Right lobe of liver (tissue), 4 donors: ENCODE results near the gene PDE4DIP.
"Not testable (repeated sequence)": the region's sequence is repeated elsewhere in the genome, so short reads cannot be mapped to it uniquely, and the experiment has no call there.

Source experiments
- CTCF ChIP-seq, 4 donors: fragments of 200-600 bp in 3 of 4; fragments of 450-650 bp in 1 of 4; IDR thresholded peaks; one replicate each; pipeline versions ENCODE4 v1.5.1 to v1.8.0; 2016 to 2022; ENCODE audit warnings: antibody characterized with exemption in 4 of 4, mild to moderate bottlenecking in 2 of 4
- POLR2A ChIP-seq: fragments of 450-650 bp; IDR thresholded peaks from one replicate; pipeline ENCODE4 v1.6.1; 2017; ENCODE audit warnings: antibody characterized with exemption, mild to moderate bottlenecking
- donor health status: DM: no; HTN: no; CAD: no.
- donor health status: DM: no; HTN: no; CAD: no.
- donor health status: DM: no; HTN: yes; CAD: no.

- TF ChIP-seq CTCF (IDR thresholded peaks at IDR 0.05); POLR2A: not testable (repeated sequence)
Observed at GRCh38 chr1:148996449-148997224, 152.4 kb downstream of the PDE4DIP start.
